Skeletal muscle cell (primary cell): Measurements from ENCODE around the gene VWC2L.

Experiments used
- DNase-seq: peaks from one replicate; pipeline ENCODE4 v3.0.0-alpha.2; 2010; ENCODE audit warnings: low read depth
- H3K4me3 ChIP-seq: 2 replicates; pipeline ENCODE4 v1.5.1; 2011; ENCODE audit warnings: low read depth, mild to moderate bottlenecking, control low read depth, low read length, moderate library complexity

VWC2L gene

DNA sequence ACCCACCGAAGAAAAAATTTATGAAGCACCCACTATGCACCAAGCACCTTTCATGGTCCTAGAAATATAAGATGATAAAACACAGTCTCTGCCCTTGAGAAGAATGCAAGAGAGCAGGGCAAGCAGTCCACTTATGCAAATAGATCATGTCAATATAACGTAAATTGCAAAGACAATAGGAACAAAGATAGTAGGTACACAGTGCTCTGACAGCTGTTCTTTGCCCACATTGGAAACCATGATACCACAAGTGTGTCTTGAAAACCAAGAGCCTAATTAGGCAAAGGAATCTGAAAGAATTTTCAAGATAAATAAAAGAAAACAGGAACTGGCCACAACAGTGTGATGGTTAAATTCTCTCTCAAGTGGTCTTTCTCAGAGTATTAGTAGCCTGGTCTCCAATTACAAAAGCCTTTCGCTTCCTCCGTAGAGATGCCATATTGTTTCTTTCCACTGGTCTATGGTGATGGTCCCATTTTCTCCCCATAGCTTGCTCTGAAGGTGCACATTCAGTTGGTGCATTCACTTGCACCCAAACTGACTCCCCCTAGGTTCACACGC is 108.5 kb downstream of the VWC2L start:
- DNase-seq, result no peak
- no peak overlapping the region for H3K4me3 ChIP-seq

- no peak overlapping the region for H3K4me3 ChIP-seq
- DNase-seq, result no peak
Observed at GRCh38 chr2:214529021-214529420, 118.2 kb downstream of the VWC2L start.

DNA sequence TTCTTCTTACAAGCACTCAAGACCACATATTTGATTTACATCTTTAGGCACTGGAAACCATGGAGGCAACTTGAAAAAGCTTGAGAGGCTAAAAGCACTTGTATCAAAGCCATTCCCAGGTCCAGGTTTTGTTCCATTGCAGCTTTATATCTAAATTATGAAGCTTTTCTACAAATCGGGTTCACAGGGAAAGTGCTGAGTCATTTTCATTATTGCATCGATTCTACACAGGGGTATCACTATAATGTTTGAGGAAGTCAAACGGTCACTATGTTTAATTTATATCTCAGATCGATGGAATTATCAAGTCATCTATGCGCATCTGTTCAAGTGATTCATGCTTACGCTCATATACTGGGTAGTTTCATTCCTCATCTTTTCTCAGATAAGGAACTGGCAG is 118.7 kb downstream of the VWC2L start:
- no peak overlapping the region for H3K4me3 ChIP-seq
- no peak for DNase-seq

GRCh38 chr2:214533541-214533940 is 122.7 kb downstream of the VWC2L start:
- no peak overlapping the region for H3K4me3 ChIP-seq
- DNase-seq, result no peak

- no peak for DNase-seq
- H3K4me3 ChIP-seq, result no peak overlapping the region
Observed at GRCh38 chr2:214536625-214537024, 125.8 kb downstream of the VWC2L start.

DNA sequence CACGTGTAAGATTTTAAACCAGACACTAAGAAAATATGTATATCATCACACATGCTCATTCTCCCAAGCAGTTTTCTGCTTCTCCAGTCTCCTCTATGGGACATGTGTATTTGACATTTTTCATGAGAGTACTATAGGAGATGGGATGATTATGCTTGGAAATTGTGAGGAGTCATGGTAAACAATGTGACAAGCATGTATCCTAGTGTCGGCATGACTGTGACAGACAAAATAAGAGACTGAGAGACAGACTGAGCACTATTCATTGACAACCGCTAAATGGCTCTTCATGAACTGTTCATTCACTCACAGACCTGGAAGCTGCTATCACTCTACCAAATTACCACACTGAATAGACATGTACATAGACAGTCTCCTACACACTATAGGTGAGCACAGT is 127.1 kb downstream of the VWC2L start:
- no peak for DNase-seq
- no peak overlapping the region for H3K4me3 ChIP-seq

GRCh38 chr2:214542295-214542694 is 131.4 kb downstream of the VWC2L start:
- H3K4me3 ChIP-seq, result no peak overlapping the region
- peak; percentile 7 for DNase-seq

- no peak overlapping the region for H3K4me3 ChIP-seq
- DNase-seq, result peak; percentile 8
Observed at GRCh38 chr2:214542866-214543265, 132.0 kb downstream of the VWC2L start.

DNA sequence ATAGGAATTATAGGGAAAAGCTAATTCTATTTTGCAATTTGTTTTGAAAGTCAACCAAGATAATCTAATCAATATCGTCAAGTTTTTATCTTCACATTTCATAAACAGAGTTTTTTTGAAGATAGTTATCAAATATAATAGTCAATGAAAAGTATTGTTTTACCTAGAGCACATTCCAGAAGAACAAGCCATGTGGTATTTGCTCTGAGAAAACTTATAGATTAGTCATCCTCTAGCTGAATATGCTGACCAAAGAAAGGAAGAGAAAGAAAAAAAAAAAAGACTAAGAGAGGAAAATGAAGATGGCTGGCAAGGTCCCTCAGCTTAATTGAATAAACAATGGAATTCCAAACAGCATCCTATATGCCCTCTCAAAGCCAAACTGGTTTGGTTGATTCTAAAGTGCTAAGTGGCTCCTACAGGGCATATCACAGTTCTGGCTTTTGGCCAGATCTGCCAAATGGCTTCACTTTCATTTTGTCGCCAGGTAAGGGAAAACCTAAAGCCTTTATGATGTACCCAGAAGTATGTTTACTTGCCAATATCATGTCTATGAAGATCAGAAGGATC is 132.6 kb downstream of the VWC2L start:
- H3K4me3 ChIP-seq, result no peak overlapping the region
- peak; percentile 7 for DNase-seq

DNA sequence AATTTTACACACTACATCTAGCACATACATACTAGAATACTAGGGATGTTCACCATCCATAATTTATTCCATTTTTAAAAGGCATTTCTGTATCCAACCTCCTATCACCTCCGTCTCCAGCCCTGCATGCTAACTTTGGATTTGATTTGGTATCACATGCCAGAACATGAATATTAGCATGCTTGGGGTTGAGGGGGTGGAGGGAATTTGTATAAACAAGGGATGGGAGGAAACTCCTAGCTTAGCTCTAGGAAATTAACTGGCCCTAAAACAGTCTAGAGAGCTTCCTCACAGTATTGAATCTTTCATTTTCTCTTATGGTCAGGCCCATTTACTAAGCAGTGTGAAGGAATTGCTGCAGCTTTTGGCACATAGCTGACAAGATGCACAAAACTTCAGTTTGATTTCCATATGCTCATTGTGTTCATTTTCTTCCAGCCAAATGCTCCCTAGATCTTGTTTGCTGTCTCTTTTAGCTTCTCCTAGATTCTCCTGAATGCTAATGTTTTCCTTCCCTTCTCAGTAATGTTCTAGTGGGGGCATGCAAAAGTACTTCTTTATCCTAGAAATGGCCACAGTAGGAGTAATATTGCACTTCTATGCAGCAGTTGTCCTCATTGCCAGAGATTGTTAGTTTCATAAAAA is 135.2 kb downstream of the VWC2L start:
- H3K4me3 ChIP-seq, result no peak overlapping the region
- DNase-seq, result no peak

GRCh38 chr2:214547931-214548330 is 137.1 kb downstream of the VWC2L start:
- no peak overlapping the region for H3K4me3 ChIP-seq
- no peak for DNase-seq

DNA sequence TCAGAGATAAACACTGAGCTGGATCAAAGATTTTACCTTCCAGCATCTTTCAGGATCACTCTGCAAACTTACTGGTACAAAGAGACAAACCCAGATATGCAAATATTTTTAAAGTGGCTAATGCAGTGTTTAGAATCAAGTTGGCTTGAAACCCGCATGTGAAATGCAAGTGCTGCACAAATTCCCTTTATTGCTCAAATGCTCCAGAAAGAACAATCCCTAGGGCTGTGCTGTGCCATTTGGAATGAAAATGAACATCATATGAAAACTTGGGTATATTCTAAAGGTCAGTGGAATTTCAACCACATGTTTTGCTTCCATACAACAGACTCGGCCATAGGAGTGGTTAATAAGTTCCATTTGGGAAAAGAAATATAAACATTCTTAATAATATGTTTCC is 139.1 kb downstream of the VWC2L start:
- no peak for DNase-seq
- no peak overlapping the region for H3K4me3 ChIP-seq

GRCh38 chr2:214550786-214551185 is 139.9 kb downstream of the VWC2L start:
- DNase-seq, result no peak
- H3K4me3 ChIP-seq, result no peak overlapping the region

- no peak for DNase-seq
- no peak overlapping the region for H3K4me3 ChIP-seq
Observed at GRCh38 chr2:214557884-214558283, 147.0 kb downstream of the VWC2L start.

- H3K4me3 ChIP-seq, result no peak overlapping the region
- no peak for DNase-seq
Observed at GRCh38 chr2:214558341-214558740, 147.5 kb downstream of the VWC2L start.

GRCh38 chr2:214560176-214560575 is 149.3 kb downstream of the VWC2L start:
- no peak overlapping the region for H3K4me3 ChIP-seq
- DNase-seq, result no peak

GRCh38 chr2:214560618-214561190 is 149.8 kb downstream of the VWC2L start:
- no peak for DNase-seq
- no peak overlapping the region for H3K4me3 ChIP-seq

DNA sequence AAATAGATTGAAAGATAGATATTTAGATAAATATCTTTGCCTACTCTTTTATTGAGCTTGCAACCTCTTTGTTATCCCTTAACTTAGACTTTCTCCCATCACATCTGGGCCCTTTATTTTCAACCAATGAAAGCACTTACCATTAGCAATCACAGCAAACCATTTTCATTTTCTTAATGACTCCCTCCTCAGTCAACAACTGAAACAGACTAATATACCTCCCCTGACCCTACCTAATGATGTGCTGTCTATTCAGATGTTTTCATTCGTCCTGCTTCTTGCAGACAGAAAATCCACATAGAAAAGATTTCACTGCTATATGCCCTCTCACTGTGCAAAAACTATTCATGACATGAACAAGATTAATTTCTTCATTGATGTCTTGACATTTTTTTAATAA is 154.4 kb downstream of the VWC2L start:
- no peak for DNase-seq
- H3K4me3 ChIP-seq, result no peak overlapping the region

- no peak overlapping the region for H3K4me3 ChIP-seq
- no peak for DNase-seq
Observed at GRCh38 chr2:214566457-214566856, 155.6 kb downstream of the VWC2L start.

- no peak overlapping the region for H3K4me3 ChIP-seq
- no peak for DNase-seq
Observed at GRCh38 chr2:214569419-214570035, 158.7 kb downstream of the VWC2L start.
